HG03064 (cell line): ENCODE measurements around the gene NDUFV1.
"Not testable (repeated sequence)": the region's sequence is repeated elsewhere in the genome, so short reads cannot be mapped to it uniquely, and the experiment has no call there.

ENCODE experiments used
- ATAC-seq: cut with Tn5 transposase; IDR thresholded peaks from one replicate; pipeline ENCODE4 v1.9.1; 2021; ENCODE audit warnings: low read depth; ENCODE audit not compliant: unreplicated experiment

The NDUFV1 gene

GRCh38 chr11:67626131-67626833 is 19.5 kb downstream of the NDUFV1 start:
- ATAC-seq: not testable (repeated sequence)

- ATAC-seq: no peak
Observed at GRCh38 chr11:67626970-67627369, 20.2 kb downstream of the NDUFV1 start.

GRCh38 chr11:67627441-67627811 is 20.7 kb downstream of the NDUFV1 start:
- ATAC-seq: no peak

- ATAC-seq: no peak
Observed at GRCh38 chr11:67627812-67628624, 21.3 kb downstream of the NDUFV1 start.

- no peak for ATAC-seq
Observed at GRCh38 chr11:67628710-67629385, 22.1 kb downstream of the NDUFV1 start.

- ATAC-seq: peak; percentile 41
Observed at GRCh38 chr11:67629386-67630227, 22.9 kb downstream of the NDUFV1 start, which contains the start of gene NUDT8. Gene NUDT8 (minus strand): TSS chr11:67629937. CDS start chr11:67629911, 26 bp downstream.

GRCh38 chr11:67630228-67630942 is 23.6 kb downstream of the NDUFV1 start:
- ATAC-seq: peak; percentile 61

- ATAC-seq: no peak
Observed at GRCh38 chr11:67630943-67631331, 24.2 kb downstream of the NDUFV1 start.

- ATAC-seq: no peak
Observed at GRCh38 chr11:67631411-67631810, 24.7 kb downstream of the NDUFV1 start.

GRCh38 chr11:67631853-67632174 is 25.1 kb downstream of the NDUFV1 start:
- no peak for ATAC-seq

GRCh38 chr11:67632175-67632981 is 25.6 kb downstream of the NDUFV1 start:
- no peak for ATAC-seq

- no peak for ATAC-seq
Observed at GRCh38 chr11:67632982-67633755, 26.4 kb downstream of the NDUFV1 start.

- ATAC-seq: no peak
Observed at GRCh38 chr11:67633758-67634365, 27.1 kb downstream of the NDUFV1 start.

- ATAC-seq: no peak
Observed at GRCh38 chr11:67634366-67635230, 27.9 kb downstream of the NDUFV1 start.

- no peak for ATAC-seq
Observed at GRCh38 chr11:67635231-67635521, 28.4 kb downstream of the NDUFV1 start.

GRCh38 chr11:67636962-67637361 is 30.2 kb downstream of the NDUFV1 start:
- ATAC-seq: no peak

- not testable (repeated sequence) for ATAC-seq
Observed at GRCh38 chr11:67637441-67637840, 30.7 kb downstream of the NDUFV1 start.
